Tibial nerve (tissue), 4 donors: Measurements from ENCODE around the gene ERVFRD-1.

Experiments
- EP300 ChIP-seq, 2 donors: sonication (generic); formaldehyde crosslinking; IDR thresholded peaks; one replicate each; pipeline ENCODE4 v1.6.1; 2017; ENCODE audit warnings: antibody characterized with exemption in 2 of 2, mild to moderate bottlenecking in 1 of 2
- POLR2A ChIP-seq, 2 donors: fragments of 450-650 bp; IDR thresholded peaks; one replicate each; pipeline ENCODE4 v1.6.1; 2017; ENCODE audit warnings: antibody characterized with exemption in 2 of 2, mild to moderate bottlenecking in 2 of 2, moderate library complexity in 2 of 2
- TF ChIP-seq, protein P1 (sequence below), 5 experiments: fragments of 200-600 bp in 3 of 5; fragments of 450-650 bp in 2 of 5; sonication (generic) in 3 of 5; IDR thresholded peaks; one replicate each; pipeline ENCODE4 v1.5.1; 2016 to 2019; ENCODE audit warnings: antibody characterized with exemption in 5 of 5, mild to moderate bottlenecking in 3 of 5, moderate library complexity in 2 of 5

DNA sequence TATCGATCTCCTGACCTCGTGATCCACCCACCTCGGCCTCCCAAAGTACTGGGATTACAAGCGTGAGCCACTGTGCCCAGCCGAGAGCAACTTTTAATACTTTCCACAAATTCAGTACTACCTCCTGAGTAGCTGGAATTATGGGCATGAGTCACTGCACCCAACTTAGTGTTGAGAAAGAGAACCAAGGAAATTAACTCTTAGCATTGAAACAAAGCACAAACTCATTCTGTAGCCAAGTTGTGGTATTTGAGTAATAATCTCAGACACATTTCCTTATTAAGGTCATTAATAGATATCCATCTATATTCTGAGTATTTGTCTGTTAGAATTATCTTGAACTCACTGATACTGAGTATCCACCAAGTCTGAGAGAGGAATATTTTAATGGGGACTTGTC lies 53.1 kb downstream of the ERVFRD-1 start:
- TF ChIP-seq, protein P1, sequence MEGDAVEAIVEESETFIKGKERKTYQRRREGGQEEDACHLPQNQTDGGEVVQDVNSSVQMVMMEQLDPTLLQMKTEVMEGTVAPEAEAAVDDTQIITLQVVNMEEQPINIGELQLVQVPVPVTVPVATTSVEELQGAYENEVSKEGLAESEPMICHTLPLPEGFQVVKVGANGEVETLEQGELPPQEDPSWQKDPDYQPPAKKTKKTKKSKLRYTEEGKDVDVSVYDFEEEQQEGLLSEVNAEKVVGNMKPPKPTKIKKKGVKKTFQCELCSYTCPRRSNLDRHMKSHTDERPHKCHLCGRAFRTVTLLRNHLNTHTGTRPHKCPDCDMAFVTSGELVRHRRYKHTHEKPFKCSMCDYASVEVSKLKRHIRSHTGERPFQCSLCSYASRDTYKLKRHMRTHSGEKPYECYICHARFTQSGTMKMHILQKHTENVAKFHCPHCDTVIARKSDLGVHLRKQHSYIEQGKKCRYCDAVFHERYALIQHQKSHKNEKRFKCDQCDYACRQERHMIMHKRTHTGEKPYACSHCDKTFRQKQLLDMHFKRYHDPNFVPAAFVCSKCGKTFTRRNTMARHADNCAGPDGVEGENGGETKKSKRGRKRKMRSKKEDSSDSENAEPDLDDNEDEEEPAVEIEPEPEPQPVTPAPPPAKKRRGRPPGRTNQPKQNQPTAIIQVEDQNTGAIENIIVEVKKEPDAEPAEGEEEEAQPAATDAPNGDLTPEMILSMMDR (IDR thresholded peaks at IDR 0.05) = no peak
- TF ChIP-seq EP300 (IDR thresholded peaks at IDR 0.05) = no peak
- no peak for TF ChIP-seq POLR2A (IDR thresholded peaks at IDR 0.05)
